ENCODE results near the gene NEGR1.

Gene NEGR1

GRCh38 chr1:71532343-71532742, 750.0 kb downstream of the NEGR1 start:
- no peak for DNase-seq

DNA sequence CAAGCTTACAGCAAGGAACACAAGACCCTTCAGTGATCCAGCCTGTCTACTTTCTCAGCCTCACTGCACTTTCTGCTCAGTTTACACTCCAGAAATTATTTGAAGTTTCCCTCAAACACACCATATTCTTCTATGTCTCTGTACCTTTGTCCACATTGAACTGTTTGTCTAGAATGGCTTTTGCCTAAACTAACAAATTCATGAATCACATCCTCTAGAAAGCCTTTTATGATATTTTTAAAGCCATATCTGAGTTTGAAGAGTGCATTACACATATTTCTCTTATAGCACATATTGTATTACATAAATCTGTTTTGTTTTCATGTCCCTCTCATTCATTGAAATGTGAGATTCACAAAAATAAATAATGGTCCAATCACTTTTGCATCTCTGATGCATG, 755.5 kb downstream of the NEGR1 start:
- peak; percentile 53 for DNase-seq

DNA sequence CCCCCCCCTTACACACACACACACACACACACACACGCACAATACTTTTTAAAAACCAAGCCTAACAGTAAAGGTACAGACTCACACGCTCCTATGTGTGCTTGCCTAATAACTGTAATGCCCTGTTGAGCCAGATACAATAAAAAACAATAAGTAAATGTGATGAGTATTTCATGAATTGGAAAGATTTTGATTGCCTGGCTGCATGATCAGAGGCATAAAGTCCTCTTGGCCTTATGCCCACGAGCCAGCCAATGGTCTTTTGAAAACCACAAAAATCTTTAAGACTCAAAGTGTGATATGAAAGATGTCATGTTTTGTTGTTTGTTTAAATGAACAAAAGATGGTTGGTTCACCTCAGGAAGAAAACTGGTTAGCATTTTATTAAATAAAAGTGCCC, 759.6 kb downstream of the NEGR1 start:
- no peak for DNase-seq

DNA sequence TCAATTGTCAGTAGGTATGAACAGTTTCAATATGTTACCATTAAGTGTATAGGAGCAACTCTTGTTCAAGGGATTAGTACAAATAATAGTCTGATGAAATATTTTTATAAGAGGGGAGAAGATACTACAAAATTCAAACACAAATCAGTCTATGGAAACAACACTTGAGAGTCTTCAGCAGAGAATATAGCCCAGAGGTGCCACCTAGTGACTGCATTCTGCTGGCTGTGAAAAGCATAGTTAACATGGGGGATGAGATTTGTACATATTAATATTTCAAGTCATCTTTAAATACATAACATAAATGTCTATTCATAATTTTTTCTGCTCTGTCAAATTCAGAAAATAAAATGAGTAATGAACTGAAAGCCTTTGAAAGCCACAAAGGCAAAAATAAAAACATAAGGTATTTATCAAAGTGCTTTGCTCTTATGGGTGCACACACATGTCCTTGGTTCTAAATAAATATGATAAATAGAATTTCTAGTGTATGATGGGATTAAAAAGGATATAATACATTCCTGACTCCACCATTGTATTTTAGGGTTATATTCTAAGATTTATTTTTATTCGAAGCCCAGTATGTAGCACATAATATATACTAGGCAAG, 760.6 kb downstream of the NEGR1 start:
- peak; percentile 74 for DNase-seq

- no peak for DNase-seq
These were observed 770.8 kb downstream of the NEGR1 start for GRCh38 chr1:71511505-71511904.

GRCh38 chr1:71510725-71511124, 771.6 kb downstream of the NEGR1 start:
- DNase-seq = no peak

DNA sequence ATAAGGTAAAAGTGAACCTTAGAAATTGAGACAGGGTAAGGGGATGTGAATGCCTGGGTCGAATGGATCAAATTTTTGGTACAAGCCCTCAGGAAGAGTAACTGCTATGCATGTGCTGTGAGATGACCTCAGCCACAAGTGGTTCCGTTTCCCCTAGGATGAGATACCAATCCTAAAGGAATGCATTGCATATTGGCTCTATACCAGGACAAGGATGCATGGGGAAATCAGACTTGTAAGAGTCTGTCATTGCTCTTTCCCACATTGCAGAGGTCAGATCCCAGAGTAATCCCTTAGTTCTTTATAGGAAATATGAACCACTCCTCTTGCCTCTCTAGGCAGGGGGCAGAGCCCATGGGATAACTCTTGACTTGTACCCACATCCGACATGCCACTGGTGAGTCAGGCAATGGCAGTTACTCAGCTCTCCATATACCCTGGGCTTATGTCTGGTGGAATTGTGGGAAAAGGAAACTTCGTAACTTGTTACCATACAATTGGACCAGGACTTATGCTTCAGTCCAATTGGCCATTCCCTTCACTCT, 773.2 kb downstream of the NEGR1 start:
- DNase-seq = no peak

DNA sequence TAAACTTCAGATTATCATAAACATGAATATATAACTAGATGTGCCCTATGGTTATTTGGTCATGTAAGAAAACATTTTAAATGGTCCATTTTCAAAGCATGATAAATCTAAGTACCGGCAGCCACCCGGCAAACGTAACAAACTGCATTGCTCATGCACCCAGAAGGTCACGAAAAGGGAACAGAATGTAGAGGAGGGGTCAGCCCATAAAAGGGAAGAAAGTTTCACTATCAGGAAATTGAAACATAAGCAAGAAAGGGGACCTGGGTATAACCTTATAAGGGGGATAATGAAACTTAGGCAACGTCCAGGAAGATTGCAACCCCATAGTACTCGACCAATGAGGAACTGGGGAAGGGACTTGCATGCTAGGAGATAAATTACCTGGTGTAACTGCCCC, 780.3 kb downstream of the NEGR1 start:
- DNase-seq = no peak

DNA sequence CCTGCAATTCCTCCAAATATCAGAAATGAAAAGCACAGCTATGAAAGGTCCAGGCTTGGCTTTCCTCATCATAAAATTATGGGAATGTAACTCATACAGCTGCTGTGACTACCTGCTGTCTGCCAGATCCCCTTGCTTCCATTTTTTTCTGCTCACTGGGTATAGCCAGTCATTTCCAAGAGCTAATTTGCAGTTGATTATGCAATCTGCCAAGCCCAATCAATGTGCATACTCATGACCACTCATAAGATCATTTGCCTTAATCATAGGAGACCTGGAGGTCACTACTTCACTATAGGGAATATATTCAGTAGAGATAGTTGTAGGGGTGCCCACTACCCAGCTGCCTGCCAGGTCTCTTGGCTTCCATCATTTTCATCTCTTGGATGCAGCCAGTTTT, 783.8 kb downstream of the NEGR1 start:
- no peak for DNase-seq

- DNase-seq = no peak
These were observed 788.2 kb downstream of the NEGR1 start for GRCh38 chr1:71494163-71494562.

DNA sequence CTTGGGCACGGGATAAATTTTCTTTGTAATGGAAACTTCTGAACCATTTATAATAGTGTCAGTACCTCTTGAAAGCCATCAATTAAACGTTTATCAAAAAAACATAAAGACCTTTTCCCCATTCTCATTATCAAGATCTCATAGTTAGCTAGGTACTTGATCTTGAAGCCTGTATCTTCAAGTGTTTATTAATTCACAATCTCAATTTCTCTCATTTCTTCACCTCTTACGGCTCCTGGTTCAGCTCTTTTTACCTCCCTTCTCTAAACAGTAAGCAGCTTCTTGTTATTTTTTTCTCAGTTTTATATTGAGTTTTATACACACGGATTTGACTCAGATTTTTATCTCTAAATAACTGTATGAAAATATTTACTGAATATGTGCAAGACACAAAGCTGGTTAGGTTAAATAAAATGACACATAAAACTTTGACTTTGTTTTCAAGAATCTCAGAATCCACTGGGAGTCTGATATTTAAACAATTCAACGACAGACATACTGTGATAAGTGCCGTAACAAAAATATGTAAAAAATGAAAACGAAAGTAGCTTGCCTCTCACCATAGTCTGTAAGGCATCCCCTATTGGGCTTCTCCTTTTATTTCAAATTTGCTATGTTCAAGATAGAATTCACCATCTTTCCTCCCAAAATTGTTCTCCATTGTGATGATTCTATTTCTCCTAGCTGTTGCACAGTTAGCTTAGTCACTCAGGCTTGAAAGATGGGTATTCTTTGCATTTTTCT, 789.9 kb downstream of the NEGR1 start:
- no peak for DNase-seq

GRCh38 chr1:71490432-71490831, 791.9 kb downstream of the NEGR1 start:
- no peak for DNase-seq

DNA sequence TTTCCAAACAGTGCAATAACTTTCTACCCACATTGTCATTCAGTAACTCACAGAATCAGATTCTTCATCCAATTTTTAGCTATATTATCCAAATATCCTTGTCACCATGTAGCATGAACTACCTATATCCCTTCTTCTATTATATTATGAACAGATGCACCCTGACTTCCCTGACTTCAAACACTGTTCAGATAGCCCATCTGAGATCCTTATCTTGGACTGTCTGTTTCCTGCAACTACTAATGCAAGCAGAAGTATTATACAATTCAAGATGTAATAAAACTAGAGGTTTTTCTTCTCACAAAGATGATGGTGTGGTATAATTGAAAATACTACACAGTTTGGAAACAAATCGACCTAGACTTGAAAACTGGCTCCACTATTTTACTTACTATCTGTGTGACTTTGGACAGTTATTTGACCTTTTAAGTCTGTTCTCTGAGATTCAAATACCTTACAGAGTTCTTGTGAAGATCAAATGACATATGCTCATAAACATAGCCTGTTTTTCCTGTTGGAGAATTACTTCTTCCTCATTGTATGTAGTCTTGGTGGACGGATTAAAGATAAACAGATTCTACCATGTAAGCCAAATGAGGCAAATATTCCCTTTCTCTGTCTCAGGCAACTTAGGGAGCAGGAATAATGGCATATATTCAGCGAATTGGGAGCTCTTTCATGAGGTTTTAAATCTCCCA, 793.6 kb downstream of the NEGR1 start:
- DNase-seq = no peak

DNA sequence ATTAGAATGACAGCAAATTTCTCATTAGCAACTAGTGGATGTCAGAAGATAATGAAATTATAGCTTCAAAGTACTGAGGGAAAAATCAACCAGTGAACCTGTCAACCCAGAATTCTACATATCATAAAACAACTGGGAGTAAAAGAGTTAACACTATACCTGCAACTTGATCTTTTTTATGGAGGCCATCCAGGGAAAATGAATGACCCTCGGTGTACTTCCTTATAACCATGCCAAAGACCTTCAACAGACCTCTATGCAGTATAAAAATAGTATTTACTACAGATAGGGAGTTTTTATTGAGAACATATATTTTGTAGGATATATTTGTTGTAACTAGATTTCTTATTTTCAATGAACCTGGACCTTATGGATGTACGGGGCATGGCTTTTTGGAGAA, 809.0 kb downstream of the NEGR1 start:
- no peak for DNase-seq

DNA sequence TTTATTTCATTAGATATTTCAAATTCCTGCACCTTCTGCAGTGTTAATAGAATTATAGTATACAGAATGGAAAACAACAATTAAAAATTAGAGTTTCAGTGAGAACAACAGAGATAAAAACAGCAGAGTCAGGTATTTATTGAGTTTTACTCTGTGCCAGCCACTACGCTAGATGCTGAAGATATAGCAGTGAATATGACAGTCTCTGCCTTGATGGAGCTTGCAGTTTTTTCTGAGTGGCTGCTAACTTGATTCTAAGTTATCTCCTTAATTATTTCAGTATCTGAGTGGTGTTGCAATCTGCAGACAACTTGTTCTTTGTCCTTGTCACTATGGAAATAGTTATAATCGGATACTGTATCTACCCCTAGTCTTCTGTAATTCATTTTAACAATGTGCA, 817.2 kb downstream of the NEGR1 start:
- no peak for DNase-seq

GRCh38 chr1:71464016-71464415, 818.3 kb downstream of the NEGR1 start:
- peak; percentile 87 for DNase-seq

DNA sequence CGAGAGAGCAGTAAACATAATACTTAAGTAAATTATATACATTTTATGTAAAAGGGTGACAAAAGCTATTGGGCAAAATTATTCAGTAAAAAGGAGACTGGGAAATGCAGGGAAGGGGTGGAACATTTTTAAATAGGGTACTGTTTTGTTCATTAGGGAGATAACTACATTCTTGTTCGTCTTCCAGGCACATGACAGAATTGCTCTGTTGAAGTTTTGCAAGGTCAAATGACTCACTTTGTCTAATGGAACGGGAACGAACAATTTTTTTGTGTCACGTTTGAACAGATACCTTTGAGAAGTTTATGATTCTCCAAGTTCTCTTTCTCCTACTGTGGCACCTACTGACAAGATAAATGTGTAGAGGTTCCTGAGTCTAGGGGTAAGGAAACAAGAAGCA, 819.2 kb downstream of the NEGR1 start:
- DNase-seq = no peak

DNA sequence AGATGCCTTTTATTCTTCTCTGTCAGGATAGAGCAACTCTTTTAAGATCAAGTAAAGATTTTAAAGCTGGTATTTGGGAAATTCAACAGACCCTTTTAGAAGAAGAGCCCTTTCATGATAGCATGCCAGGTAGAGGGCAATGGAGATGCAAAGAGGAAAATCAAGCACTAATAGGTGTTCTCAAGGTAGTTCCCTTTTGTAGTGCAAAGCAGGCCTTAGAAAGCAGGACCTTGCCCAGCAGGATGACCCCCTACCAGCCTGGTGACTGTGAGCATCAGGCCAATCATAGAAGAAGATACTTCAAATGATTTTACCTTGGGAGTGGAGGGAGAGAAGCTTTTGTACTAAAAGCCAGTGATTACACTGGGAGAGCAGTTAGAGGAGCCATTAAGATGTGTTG, 820.1 kb downstream of the NEGR1 start:
- no peak for DNase-seq

DNA sequence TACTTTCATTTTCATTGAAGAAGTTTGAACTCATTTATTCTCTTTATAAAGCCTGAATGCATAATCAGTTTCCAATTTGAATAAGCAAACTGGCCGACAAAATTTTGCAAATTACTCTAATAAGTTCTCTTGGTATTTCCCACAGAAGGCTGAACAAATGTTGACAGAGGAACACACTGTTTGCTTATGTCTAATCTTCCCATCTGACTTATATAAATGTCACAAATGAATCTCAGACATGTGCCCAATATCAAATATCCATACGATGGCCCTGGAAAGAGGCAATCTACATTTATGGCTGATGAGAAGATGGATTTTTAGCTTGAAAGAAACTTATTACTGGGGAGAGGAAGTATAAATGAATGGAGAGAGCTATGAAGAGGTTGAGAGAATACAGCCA, 820.9 kb downstream of the NEGR1 start:
- no peak for DNase-seq

DNA sequence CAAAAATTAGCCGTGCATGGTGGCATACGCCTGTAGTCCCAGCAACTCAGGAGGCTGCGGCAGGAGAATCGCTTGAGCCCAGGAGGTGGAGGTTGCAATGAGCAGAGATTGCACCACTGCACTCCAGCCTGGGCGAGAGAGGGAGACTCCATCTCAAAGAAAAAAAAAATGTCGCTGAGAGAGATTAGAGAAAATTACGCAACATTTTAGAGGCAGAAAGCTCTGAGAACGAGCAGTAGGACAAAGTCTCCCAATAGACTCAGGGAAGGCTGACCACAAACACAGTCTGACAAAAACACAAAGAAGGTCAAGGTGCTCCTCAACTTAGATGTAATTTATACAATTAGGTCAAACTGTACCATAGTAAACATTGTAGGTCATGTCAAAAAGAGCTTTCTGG, 833.9 kb downstream of the NEGR1 start:
- no peak for DNase-seq

GRCh38 chr1:71438626-71439025, 843.7 kb downstream of the NEGR1 start:
- DNase-seq = no peak

DNA sequence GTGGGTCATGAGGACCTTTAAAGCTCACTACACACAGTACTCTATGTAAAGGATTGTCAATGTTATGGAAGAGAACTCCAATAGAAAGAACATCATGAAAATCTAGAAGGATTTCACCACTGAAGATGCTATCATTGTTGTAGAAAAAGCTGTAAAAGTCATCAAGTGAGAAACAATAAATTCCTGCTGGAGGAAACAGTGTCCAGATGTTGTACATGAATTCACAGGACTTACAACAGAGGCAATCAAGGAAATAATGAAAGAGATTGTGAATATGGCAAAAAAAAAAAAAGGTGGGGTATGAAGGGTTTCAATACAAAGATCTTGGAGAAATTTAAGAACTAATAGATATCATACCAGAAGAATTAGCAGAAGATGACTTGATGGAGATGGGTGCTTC, 846.4 kb downstream of the NEGR1 start:
- no peak for DNase-seq

- no peak for DNase-seq
These were observed 848.1 kb downstream of the NEGR1 start for GRCh38 chr1:71434240-71434639.

DNA sequence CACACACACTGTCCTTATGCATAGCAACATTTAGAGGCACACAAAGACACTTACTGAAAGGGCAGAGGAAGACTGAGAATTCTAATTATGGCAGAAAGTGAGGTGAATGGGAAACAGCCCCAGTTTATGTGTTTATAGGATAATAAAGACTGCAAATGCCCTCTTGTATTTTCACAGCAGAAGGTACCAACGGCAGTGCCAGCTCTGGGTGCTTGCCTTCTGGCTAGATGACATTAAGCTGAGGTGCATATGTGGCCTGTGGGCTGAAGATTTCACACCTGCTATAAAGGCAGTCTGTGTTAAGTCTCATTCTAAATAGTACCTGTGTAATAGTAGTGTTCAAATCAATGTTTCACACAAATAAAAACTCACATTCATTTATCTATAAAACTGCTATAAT, 854.3 kb downstream of the NEGR1 start:
- no peak for DNase-seq

Measured in NCI-H82 (cell line).